GM23338 (cell line): Measurements from ENCODE around the gene WDR49.

ENCODE experiments used
- CREB1 ChIP-seq: fragments of 250-450 bp; sonication (Bioruptor Pico); IDR thresholded peaks from 2 replicates; pipeline ENCODE4 v1.5.0; 2020; ENCODE audit warnings: low read depth, mild to moderate bottlenecking, moderate library complexity
- EZH2 ChIP-seq: fragments of 200-600 bp; sonication (generic); IDR thresholded peaks from one replicate; pipeline ENCODE4 v1.8.0; 2017; ENCODE audit warnings: antibody characterized with exemption, mild to moderate bottlenecking, low read depth; ENCODE audit not compliant: unreplicated experiment
- EZH2phosphoT487 ChIP-seq: fragments of 200-600 bp; sonication (generic); IDR thresholded peaks from one replicate; pipeline ENCODE4 v1.8.1; 2018; ENCODE audit warnings: antibody characterized with exemption; ENCODE audit not compliant: unreplicated experiment
- NANOG ChIP-seq: IDR thresholded peaks from 2 replicates; pipeline ENCODE4 v1.6.1; 2016; ENCODE audit warnings: antibody characterized with exemption, borderline replicate concordance
- POLR2AphosphoS5 ChIP-seq: IDR thresholded peaks from 2 replicates; pipeline ENCODE4 v1.6.1; 2016; ENCODE audit warnings: antibody characterized with exemption, low read depth
- TF ChIP-seq, protein P1 (sequence below), 2 experiments: fragments of 200-600 bp in 1 of 2; sonication (generic) in 1 of 2; conservative IDR thresholded peaks; 2 replicates each; pipeline versions ENCODE4 v1.5.1 to v1.6.1; 2016 to 2017; ENCODE audit warnings: antibody characterized with exemption in 2 of 2, low read depth in 2 of 2, mild to moderate bottlenecking in 2 of 2, moderate library complexity in 1 of 2
- TF ChIP-seq, protein P2 (sequence below): IDR thresholded peaks from one replicate; pipeline ENCODE4 v1.6.1; 2018; ENCODE audit warnings: antibody characterized with exemption; ENCODE audit not compliant: unreplicated experiment

DNA sequence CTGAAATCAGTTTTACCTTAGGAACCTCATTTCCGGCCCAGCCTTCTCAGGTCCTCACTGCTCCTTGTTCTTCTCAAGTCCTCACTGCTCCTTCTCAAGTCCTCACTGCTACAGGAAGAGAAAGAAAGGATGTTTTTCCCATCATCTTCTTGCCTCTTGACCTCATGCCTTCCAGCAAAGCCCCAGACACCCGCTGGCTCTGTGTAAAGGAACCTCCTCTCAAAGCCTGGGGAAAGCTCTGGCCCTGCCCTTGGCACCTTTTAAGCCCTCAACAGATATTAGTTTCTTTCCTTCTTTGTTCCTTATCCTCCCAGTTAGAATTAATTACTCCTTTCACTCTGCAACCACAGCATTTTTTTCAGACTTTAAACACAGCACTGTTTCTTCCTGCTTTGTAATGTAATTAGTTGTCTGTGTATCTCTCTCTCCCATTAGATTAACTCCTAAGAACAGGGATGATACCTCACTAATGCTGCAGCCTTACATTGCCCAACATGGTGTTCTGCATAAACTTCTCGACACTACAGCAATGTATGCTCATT, 4.0 kb upstream of the WDR49 start:
- TF ChIP-seq, protein P1, sequence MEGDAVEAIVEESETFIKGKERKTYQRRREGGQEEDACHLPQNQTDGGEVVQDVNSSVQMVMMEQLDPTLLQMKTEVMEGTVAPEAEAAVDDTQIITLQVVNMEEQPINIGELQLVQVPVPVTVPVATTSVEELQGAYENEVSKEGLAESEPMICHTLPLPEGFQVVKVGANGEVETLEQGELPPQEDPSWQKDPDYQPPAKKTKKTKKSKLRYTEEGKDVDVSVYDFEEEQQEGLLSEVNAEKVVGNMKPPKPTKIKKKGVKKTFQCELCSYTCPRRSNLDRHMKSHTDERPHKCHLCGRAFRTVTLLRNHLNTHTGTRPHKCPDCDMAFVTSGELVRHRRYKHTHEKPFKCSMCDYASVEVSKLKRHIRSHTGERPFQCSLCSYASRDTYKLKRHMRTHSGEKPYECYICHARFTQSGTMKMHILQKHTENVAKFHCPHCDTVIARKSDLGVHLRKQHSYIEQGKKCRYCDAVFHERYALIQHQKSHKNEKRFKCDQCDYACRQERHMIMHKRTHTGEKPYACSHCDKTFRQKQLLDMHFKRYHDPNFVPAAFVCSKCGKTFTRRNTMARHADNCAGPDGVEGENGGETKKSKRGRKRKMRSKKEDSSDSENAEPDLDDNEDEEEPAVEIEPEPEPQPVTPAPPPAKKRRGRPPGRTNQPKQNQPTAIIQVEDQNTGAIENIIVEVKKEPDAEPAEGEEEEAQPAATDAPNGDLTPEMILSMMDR (conservative IDR thresholded peaks at IDR 0.05; ENCODE audit: low read depth in 2 of 2) = no peak
- TF ChIP-seq EZH2 = no peak
- no peak for TF ChIP-seq EZH2phosphoT487
- no peak for TF ChIP-seq POLR2AphosphoS5
- TF ChIP-seq, protein P2, sequence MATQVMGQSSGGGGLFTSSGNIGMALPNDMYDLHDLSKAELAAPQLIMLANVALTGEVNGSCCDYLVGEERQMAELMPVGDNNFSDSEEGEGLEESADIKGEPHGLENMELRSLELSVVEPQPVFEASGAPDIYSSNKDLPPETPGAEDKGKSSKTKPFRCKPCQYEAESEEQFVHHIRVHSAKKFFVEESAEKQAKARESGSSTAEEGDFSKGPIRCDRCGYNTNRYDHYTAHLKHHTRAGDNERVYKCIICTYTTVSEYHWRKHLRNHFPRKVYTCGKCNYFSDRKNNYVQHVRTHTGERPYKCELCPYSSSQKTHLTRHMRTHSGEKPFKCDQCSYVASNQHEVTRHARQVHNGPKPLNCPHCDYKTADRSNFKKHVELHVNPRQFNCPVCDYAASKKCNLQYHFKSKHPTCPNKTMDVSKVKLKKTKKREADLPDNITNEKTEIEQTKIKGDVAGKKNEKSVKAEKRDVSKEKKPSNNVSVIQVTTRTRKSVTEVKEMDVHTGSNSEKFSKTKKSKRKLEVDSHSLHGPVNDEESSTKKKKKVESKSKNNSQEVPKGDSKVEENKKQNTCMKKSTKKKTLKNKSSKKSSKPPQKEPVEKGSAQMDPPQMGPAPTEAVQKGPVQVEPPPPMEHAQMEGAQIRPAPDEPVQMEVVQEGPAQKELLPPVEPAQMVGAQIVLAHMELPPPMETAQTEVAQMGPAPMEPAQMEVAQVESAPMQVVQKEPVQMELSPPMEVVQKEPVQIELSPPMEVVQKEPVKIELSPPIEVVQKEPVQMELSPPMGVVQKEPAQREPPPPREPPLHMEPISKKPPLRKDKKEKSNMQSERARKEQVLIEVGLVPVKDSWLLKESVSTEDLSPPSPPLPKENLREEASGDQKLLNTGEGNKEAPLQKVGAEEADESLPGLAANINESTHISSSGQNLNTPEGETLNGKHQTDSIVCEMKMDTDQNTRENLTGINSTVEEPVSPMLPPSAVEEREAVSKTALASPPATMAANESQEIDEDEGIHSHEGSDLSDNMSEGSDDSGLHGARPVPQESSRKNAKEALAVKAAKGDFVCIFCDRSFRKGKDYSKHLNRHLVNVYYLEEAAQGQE = no peak
- TF ChIP-seq NANOG = no peak
- TF ChIP-seq CREB1 = no peak
